Measurements from ENCODE around the gene MAP7D2.
A peak's percentile ranks its signal among the peaks of the same experiment; 100 is the strongest.

Gene MAP7D2

GRCh38 chrX:19964017-19964710, 152.5 kb downstream of the MAP7D2 start:
- FAIRE-seq = no peak

- no peak for FAIRE-seq
These were observed 155.8 kb downstream of the MAP7D2 start for GRCh38 chrX:19960913-19961312.

- FAIRE-seq = no peak
These were observed 157.9 kb downstream of the MAP7D2 start for GRCh38 chrX:19958552-19959486.

GRCh38 chrX:19956923-19957322, 159.8 kb downstream of the MAP7D2 start:
- FAIRE-seq = peak; percentile 43
